ENCODE results near the gene CACNA1C.

- TF ChIP-seq CTCF (IDR thresholded peaks at IDR 0.05) (no peak), POLR2A (IDR thresholded peaks at IDR 0.05) (no peak)
Measured at GRCh38 chr12:2580821-2581220, 528.0 kb downstream of the CACNA1C start.
